ENCODE measurements around the gene L1CAM. TPM values are rescaled to one million over a fixed set of nuclear protein-coding genes. Genes with fewer than 3 reads are reported as not detected.
A peak's percentile ranks its signal among the peaks of the same experiment; 100 is the strongest.

Gene L1CAM
- total and polyA plus RNA-seq, 8 donors: 0.84 to 3.9 (median 1.2) TPM

- no peaks in the 10 kb centered on the region for H3K9me3 ChIP-seq
- no peaks in the 10 kb centered on the region for H3K36me3 ChIP-seq
- no peak overlapping the region for H3K4me3 ChIP-seq
- H3K27ac ChIP-seq: no peak overlapping the region
- intact Hi-C loops (cut with DNase I): no loop called here
- H3K4me1 ChIP-seq: no peaks in the 10 kb centered on the region
- ATAC-seq: no peak
- TF ChIP-seq CTCF (IDR thresholded peaks at IDR 0.05): no peak
- FAIRE-seq: no peak
- whole genome bisulfite sequencing, 2 donors: 81 to 89% methylated on average over 24 to 25 of the region's 25 CpGs
- DNase-seq: peak in 1 of 6 donors; percentile 71
- peaks cover 0 to 11% (median 0%) of the 10 kb centered on the region in 4 donors for H3K27me3 ChIP-seq
Measured at GRCh38 chrX:153909980-153910360, 24.0 kb upstream of the L1CAM start.

GRCh38 chrX:153909024-153909979 is 23.3 kb upstream of the L1CAM start:
- DNase-seq (peak in 2 of 6 donors; percentile 57 to 73), ATAC-seq (no peak)
- no peak for TF ChIP-seq CTCF (IDR thresholded peaks at IDR 0.05)

GRCh38 chrX:153908219-153908860 is 22.4 kb upstream of the L1CAM start:
- Histone ChIP-seq H3K36me3 (no peaks in the 10 kb centered on the region), H3K4me1 (no peaks in the 10 kb centered on the region), H3K4me3 (no peak overlapping the region), H3K9me3 (no peaks in the 10 kb centered on the region), H3K27ac (no peak overlapping the region), H3K27me3 (peaks cover 0 to 11% (median 0%) of the 10 kb centered on the region in 4 donors)
- 77 to 80% methylated on average over 20 to 23 of the region's 23 CpGs for WGBS, 2 donors
- TF ChIP-seq CTCF (IDR thresholded peaks at IDR 0.05): no peak
- no peak for ATAC-seq
- FAIRE-seq: no peak
- intact Hi-C loops (cut with DNase I): no loop called here
- DNase-seq: peak in 1 of 6 donors; percentile 70

More at GRCh38 chrX:153909024-153909979, 23.3 kb upstream of the L1CAM start:
- H3K36me3 ChIP-seq: no peaks in the 10 kb centered on the region
- intact Hi-C loops (cut with DNase I): no loop called here
- no peak overlapping the region for H3K27ac ChIP-seq
- no peak for FAIRE-seq
- WGBS, 2 donors: 74 to 78% methylated on average over 35 to 37 of the region's 37 CpGs
- no peak overlapping the region for H3K4me3 ChIP-seq
- H3K27me3 ChIP-seq: peaks cover 0 to 11% (median 0%) of the 10 kb centered on the region in 4 donors
- no peaks in the 10 kb centered on the region for H3K9me3 ChIP-seq
- H3K4me1 ChIP-seq: no peaks in the 10 kb centered on the region

- H3K4me3 ChIP-seq: no peak overlapping the region
- peak in 2 of 6 donors; percentile 55 to 58 for DNase-seq
- no peak for TF ChIP-seq CTCF (IDR thresholded peaks at IDR 0.05)
- no peaks in the 10 kb centered on the region for H3K4me1 ChIP-seq
- peaks cover 0 to 11% (median 0%) of the 10 kb centered on the region in 4 donors for H3K27me3 ChIP-seq
- ATAC-seq: no peak
- no peak overlapping the region for H3K27ac ChIP-seq
- WGBS, 2 donors: 70 to 74% methylated on average over 12 of the region's 12 CpGs
- H3K9me3 ChIP-seq: no peaks in the 10 kb centered on the region
- no peak for FAIRE-seq
- intact Hi-C loops (cut with DNase I): no loop called here
- H3K36me3 ChIP-seq: no peaks in the 10 kb centered on the region
Measured at GRCh38 chrX:153907456-153907855, 21.5 kb upstream of the L1CAM start.
